Measurements from ENCODE around the gene PARP15.
A peak's percentile ranks its signal among the peaks of the same experiment; 100 is the strongest.
"Not testable (repeated sequence)": the region's sequence is repeated elsewhere in the genome, so short reads cannot be mapped to it uniquely, and the experiment has no call there.

PARP15 gene

GRCh38 chr3:122671553-122671952 lies 94.1 kb downstream of the PARP15 start:
- DNase-seq = no peak

GRCh38 chr3:122674339-122674738 lies 96.9 kb downstream of the PARP15 start:
- no peak for DNase-seq

- no peak for DNase-seq
These were observed 99.3 kb downstream of the PARP15 start for GRCh38 chr3:122676759-122677158.

- DNase-seq = no peak
These were observed 99.8 kb downstream of the PARP15 start for GRCh38 chr3:122677216-122677615.

- DNase-seq = no peak
These were observed 101.1 kb downstream of the PARP15 start for GRCh38 chr3:122678506-122678905.

GRCh38 chr3:122679085-122679881 lies 101.8 kb downstream of the PARP15 start:
- peak; percentile 84 to 89 for DNase-seq

- DNase-seq = peak; percentile 22 to 32
These were observed 102.5 kb downstream of the PARP15 start for GRCh38 chr3:122679882-122680474.

- peak; percentile 61 to 72 for DNase-seq
These were observed 103.2 kb downstream of the PARP15 start, which contains the start of gene PARP14 for GRCh38 chr3:122680475-122681283. TSS of gene PARP14 (plus strand) at chr3:122680839. CDS start at chr3:122680884, 45 bp downstream.

- peak in 1 of 2 experiments; percentile 12 for DNase-seq
These were observed 104.0 kb downstream of the PARP15 start for GRCh38 chr3:122681284-122681973.

- no peak for DNase-seq
These were observed 104.5 kb downstream of the PARP15 start for GRCh38 chr3:122681974-122682409.

- not testable (repeated sequence) for DNase-seq
These were observed 105.4 kb downstream of the PARP15 start for GRCh38 chr3:122682778-122683411.

GRCh38 chr3:122687298-122687697 lies 109.8 kb downstream of the PARP15 start:
- no peak for DNase-seq

Measured in activated CD4-positive, alpha-beta T cell treated with anti-CD3 and anti-CD28 coated beads, Interleukin-2, amount 50 U/mL, for 48 hours (primary cell).